H54 (cell line): ENCODE measurements around the gene MIF4GD.
A peak's percentile ranks its signal among the peaks of the same experiment; 100 is the strongest.

Experiments
- DNase-seq: peaks from one replicate; pipeline ENCODE4 v3.0.0; 2011; ENCODE audit warnings: low spot score, mixed read lengths; ENCODE audit not compliant: insufficient read length
- FAIRE-seq: peaks from 3 replicates; lab custom pipeline; 2011; peaks lifted over from hg19 to GRCh38; lab: Jason Lieb, UNC
- POLR2A ChIP-seq: IDR thresholded peaks from 2 replicates; pipeline ENCODE4 v1.6.1; 2011; ENCODE audit warnings: low read depth, mild to moderate bottlenecking, low read length

MIF4GD gene, protein sequence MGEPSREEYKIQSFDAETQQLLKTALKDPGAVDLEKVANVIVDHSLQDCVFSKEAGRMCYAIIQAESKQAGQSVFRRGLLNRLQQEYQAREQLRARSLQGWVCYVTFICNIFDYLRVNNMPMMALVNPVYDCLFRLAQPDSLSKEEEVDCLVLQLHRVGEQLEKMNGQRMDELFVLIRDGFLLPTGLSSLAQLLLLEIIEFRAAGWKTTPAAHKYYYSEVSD

DNA sequence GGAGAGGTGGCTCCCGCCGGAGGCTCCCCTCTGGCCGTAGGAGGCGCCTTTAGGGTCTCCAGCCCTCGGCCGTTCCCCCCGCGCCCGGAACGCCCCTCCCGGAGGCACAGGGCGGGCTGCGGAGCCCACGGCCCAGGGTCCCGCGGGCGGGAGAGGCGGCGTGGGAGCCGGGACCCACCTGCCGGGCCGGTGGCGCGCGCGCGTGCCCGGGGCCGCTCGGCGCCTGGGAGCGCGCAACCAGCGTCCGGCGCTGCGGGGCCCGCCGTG lies at the start of gene MIF4GD:
TSS of gene MIF4GD (minus strand) at position 266 of the 267 bp plus-strand sequence. CDS start 1,036 bp downstream, outside the sequence.
- DNase-seq = no peak
- no peak for TF ChIP-seq POLR2A
- FAIRE-seq = no peak

- no peak for TF ChIP-seq POLR2A
- FAIRE-seq (no peak), DNase-seq (no peak)
Observed at GRCh38 chr17:75319904-75320691, 49.1 kb upstream of the MIF4GD start.

DNA sequence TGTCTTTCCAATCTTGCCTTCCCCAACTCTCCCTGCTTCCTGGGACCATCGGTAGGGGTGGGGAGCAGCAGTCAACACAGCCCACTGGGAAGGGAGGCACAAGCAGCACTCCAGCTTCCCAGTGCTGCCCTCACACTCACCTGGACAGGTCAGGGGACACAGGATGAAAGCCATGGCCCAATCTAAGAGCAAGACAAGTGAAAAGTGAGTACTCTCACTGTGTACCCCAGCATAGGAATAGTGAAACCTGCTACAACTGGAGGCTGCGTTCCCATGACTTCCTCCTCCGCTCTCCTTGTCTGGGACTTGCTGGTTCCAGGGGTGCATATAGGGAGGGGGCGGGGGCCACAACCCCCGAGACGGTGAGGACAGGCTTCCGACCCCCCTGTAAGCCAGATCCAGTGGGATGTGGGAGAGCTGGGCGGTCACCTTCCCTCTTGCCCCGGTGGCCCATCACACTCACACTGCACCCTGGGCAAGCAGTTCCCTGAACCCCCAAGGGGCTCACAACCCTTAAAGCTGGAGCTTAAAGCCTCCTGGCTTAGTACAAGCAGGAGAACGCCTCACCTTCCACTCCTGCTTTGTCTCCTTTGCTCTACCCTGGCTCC lies 47.7 kb upstream of the MIF4GD start:
- TF ChIP-seq POLR2A = no peak
- no peak for FAIRE-seq
- DNase-seq = no peak

GRCh38 chr17:75318211-75318610 lies 47.2 kb upstream of the MIF4GD start:
- no peak for TF ChIP-seq POLR2A
- no peak for FAIRE-seq

DNA sequence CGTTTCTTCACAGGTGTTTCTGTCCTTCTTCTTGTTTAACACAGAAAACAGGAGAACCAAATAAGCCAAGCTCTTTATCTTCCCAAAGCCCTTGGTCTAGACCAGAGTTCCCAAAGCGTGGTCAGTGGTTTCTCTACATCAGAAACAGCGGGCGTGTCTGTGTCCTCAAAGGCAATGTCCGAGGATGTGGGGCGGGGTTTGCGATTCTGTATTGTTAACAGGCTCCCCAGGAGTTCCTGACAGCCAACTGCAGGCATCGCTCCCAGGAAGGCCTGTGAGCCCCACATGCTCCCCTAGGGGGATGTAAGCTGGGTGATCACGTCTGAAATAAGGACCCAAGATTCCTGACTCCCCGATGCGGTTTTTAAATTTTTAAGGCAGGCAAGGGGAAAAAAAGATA lies 46.6 kb upstream of the MIF4GD start:
- no peak for FAIRE-seq

More at GRCh38 chr17:75318211-75318610, 47.2 kb upstream of the MIF4GD start:
- no peak for DNase-seq

GRCh38 chr17:75316253-75316652 lies 45.2 kb upstream of the MIF4GD start:
- DNase-seq (no peak), FAIRE-seq (no peak)
- no peak for TF ChIP-seq POLR2A

More for the DNA sequence above, 46.6 kb upstream of the MIF4GD start:
- no peak for TF ChIP-seq POLR2A
- DNase-seq = no peak

- no peak for FAIRE-seq
- no peak for TF ChIP-seq POLR2A
Observed at GRCh38 chr17:75315541-75316243, 44.7 kb upstream of the MIF4GD start.

DNA sequence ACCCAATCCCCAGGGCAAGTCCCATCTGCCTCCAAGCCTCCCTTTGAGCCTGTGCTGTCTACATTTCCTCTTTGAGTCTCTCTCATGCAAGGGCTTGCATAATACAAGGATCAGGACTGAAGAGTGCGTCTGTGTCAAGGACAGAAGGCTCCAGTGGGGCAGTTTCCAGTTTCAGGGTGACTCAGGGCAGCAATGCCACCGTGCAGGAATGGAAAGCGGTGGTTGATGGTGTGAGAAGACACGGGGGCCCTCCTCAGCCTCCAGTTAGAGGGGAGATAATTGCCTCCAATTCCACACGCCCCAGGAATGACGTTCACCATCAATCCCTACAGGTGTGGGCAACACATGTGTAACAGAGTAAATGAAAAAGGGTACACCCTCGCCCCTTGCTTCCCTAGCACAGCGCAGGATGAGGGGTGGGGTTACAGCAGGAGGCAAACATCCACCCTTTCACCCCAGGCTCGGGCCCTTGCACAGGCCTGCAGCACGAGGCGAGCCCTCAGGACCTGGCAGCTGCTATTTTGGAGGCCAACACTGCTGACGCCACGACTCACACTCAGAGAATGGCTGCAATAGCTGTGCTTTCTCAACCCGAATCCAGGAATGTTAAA lies 43.0 kb upstream of the MIF4GD start:
- no peak for TF ChIP-seq POLR2A
- FAIRE-seq (no peak), DNase-seq (peak; percentile 47)

More at GRCh38 chr17:75315541-75316243, 44.7 kb upstream of the MIF4GD start:
- DNase-seq = peak; percentile 30

GRCh38 chr17:75308732-75309629 lies 38.0 kb upstream of the MIF4GD start:
- no peak for TF ChIP-seq POLR2A
- no peak for FAIRE-seq
- no peak for DNase-seq

DNA sequence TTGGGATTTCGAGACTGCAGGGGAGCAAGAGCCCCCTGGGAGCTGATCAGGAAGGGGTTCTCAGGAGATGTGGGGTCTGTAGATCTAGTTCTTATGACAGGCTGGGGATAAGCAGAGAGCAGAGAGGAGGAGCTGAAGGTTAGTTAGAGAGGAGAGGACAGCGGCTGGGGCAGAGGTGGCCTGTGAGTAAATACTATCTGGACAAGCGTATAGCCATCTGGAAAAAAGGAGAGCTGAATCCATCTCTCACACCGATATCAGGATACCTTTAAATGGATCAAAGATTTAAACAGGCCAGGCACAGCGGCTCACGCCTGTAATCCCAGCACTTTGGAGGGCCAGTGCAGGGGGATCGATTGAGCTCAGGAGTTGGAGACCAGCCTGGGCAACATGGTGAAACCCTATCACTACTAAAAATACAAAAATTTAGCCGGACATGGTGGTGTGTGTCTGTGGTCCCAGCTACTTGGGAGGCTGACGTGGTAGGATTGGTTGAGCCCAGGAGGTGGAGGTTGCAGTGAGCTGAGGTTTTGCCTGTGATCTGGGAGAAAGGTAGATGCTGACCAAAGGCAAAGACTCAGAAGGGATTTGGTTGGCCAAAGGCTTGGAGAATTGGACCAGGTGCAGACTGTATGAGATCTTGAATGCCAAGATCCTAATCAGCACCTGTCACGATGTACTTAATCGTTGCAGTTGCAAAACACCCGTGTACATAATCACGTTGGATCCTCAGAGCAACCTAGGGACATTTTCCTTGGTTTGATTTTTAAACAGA lies 37.1 kb upstream of the MIF4GD start:
- FAIRE-seq (no peak), DNase-seq (no peak)
- no peak for TF ChIP-seq POLR2A

- FAIRE-seq (no peak), DNase-seq (no peak)
Observed at GRCh38 chr17:75301502-75302206, 30.6 kb upstream of the MIF4GD start.

More at GRCh38 chr17:75301502-75302206, 30.6 kb upstream of the MIF4GD start:
- TF ChIP-seq POLR2A = no peak
